ENCODE data around the gene ELFN1. TPM values are rescaled to one million over a fixed set of nuclear protein-coding genes. Genes with fewer than 3 reads are reported as not detected.

Gene ELFN1
- total RNA-seq, 1 donor from 2014 or later = 12.3 TPM

- Mint-ChIP-seq H3K4me1 (ENCODE audit: low read depth) (no peaks in the 10 kb centered on the region), H3K27me3 (peaks cover 6% of the 10 kb centered on the region), H3K9me3 (ENCODE audit: low read depth) (peaks cover 18% of the 10 kb centered on the region), H3K27ac (no peak overlapping the region), H3K4me3 (ENCODE audit: low read depth) (no peak overlapping the region), H3K36me3 (ENCODE audit: insufficient read depth) (peaks cover 5% of the 10 kb centered on the region)
- TF ChIP-seq CTCF (IDR thresholded peaks at IDR 0.05; ENCODE audit: unreplicated experiment) = no peak
- no peak for DNase-seq (ENCODE audit: low spot score, unreplicated experiment)
Observed at GRCh38 chr7:1779445-1779844, 109.4 kb downstream of the ELFN1 start.

DNA sequence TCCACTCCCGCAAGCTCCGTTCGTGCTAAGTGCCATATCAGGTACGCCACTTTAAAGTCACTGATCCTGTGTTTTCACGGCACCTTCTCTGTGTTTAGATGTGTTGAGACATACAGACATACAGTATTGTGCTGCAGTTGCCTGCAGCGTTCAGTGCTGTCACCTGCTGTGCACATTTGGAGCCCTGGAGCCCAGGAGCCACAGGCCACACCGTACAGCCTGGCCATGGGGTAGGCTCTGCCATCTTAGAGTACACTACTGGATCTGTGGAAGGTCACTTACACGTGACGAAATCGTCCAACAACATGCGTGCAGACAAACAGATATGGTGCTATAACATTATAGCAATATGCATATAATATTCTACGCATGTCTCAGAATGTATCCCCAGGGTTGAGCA, 111.3 kb downstream of the ELFN1 start:
- no peak for DNase-seq (ENCODE audit: low spot score, unreplicated experiment)
- H3K4me3 Mint-ChIP-seq (ENCODE audit: low read depth) = no peak overlapping the region
- no peak overlapping the region for H3K27ac Mint-ChIP-seq

GRCh38 chr7:1785839-1786238, 115.8 kb downstream of the ELFN1 start:
- H3K4me1 Mint-ChIP-seq (ENCODE audit: low read depth) = no peaks in the 10 kb centered on the region
- H3K27ac Mint-ChIP-seq = no peak overlapping the region
- peaks cover 9% of the 10 kb centered on the region for H3K9me3 Mint-ChIP-seq (ENCODE audit: low read depth)
- H3K36me3 Mint-ChIP-seq (ENCODE audit: insufficient read depth) = no peaks in the 10 kb centered on the region
- peaks cover 3% of the 10 kb centered on the region for H3K27me3 Mint-ChIP-seq
- DNase-seq (ENCODE audit: low spot score, unreplicated experiment) = no peak
- TF ChIP-seq CTCF (IDR thresholded peaks at IDR 0.05; ENCODE audit: unreplicated experiment) = no peak
- no peak overlapping the region for H3K4me3 Mint-ChIP-seq (ENCODE audit: low read depth)

More for the DNA sequence above, 111.3 kb downstream of the ELFN1 start:
- peaks cover 6% of the 10 kb centered on the region for H3K27me3 Mint-ChIP-seq
- no peaks in the 10 kb centered on the region for H3K4me1 Mint-ChIP-seq (ENCODE audit: low read depth)
- no peak for TF ChIP-seq CTCF (IDR thresholded peaks at IDR 0.05; ENCODE audit: unreplicated experiment)
- peaks cover 20% of the 10 kb centered on the region for H3K9me3 Mint-ChIP-seq (ENCODE audit: low read depth)
- H3K36me3 Mint-ChIP-seq (ENCODE audit: insufficient read depth) = peaks cover 5% of the 10 kb centered on the region

DNA sequence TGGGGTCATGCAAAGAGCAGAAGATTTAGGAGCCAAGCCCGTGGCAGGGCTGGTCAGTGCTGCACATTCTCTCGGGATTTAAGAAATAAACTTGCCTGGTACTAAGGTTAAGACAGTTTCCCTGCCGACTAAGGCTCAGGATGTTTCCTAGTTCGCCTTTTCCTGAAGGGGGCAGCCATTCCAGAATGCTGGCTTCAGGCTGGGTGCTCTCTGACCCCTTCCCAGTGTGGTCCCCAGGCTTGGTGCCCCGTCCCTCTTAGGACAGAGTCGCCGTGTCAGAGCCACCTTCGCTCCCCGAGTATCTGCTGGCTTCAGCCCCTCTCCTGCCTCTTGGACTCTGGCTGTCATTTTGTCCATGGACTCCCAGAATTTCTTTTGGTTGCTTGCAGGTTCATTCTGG, 117.2 kb downstream of the ELFN1 start:
- Mint-ChIP-seq H3K36me3 (ENCODE audit: insufficient read depth) (no peaks in the 10 kb centered on the region), H3K27me3 (peaks cover 3% of the 10 kb centered on the region), H3K4me3 (ENCODE audit: low read depth) (no peak overlapping the region), H3K27ac (no peak overlapping the region), H3K4me1 (ENCODE audit: low read depth) (no peaks in the 10 kb centered on the region), H3K9me3 (ENCODE audit: low read depth) (peaks cover 9% of the 10 kb centered on the region)
- no peak for TF ChIP-seq CTCF (IDR thresholded peaks at IDR 0.05; ENCODE audit: unreplicated experiment)
- DNase-seq (ENCODE audit: low spot score, unreplicated experiment) = no peak

DNA sequence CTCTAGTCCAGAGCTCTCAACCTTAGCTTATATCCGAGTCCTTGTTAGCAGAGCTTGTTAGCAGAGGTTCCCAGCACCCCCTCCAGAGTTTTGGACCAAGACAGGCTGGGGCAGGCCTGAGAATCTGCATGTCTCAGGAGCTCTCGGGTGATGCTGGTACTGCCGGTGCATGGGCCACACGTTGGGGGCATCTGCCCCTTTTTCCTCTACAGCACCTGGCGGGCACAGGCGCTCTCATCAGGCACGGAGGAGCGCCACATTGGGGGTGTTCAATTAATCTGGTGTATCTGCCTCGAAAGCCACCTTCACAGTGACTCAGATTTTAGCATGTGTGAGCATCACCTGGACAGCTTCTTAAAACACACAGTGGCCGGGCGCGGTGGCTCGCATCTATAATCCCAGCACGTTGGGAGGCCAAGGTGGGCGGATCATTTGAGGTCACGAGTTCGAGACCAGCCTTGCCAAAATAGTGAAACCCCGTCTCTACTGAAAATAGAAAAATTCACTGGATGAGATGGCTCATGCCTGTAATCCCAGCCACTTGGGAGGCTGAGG, 117.7 kb downstream of the ELFN1 start:
- Mint-ChIP-seq H3K9me3 (ENCODE audit: low read depth) (peaks cover 12% of the 10 kb centered on the region), H3K36me3 (ENCODE audit: insufficient read depth) (no peaks in the 10 kb centered on the region), H3K27me3 (peaks cover 3% of the 10 kb centered on the region), H3K27ac (no peak overlapping the region), H3K4me1 (ENCODE audit: low read depth) (no peaks in the 10 kb centered on the region), H3K4me3 (ENCODE audit: low read depth) (no peak overlapping the region)
- no peak for DNase-seq (ENCODE audit: low spot score, unreplicated experiment)
- TF ChIP-seq CTCF (IDR thresholded peaks at IDR 0.05; ENCODE audit: unreplicated experiment) = no peak

All from progenitor cell of endocrine pancreas (in vitro differentiated cells).